Dendritic cell treated with granulocyte-macrophage colony-stimulating factor and Interleukin-4, amounts not matched to agents 40 ng/mL and 50 ng/mL, for 4 days (primary cell): Measurements from ENCODE around the gene ADGRG3.

ENCODE experiments used
- H3K27ac Mint-ChIP-seq: one replicate; pipeline ENCODE4 v1.8.0; 2022; ENCODE audit warnings: mild to moderate bottlenecking, mixed read lengths
- H3K27me3 Mint-ChIP-seq: one replicate; pipeline ENCODE4 v1.8.0; 2022; ENCODE audit warnings: mild to moderate bottlenecking, mixed read lengths
- H3K36me3 Mint-ChIP-seq: one replicate; pipeline ENCODE4 v1.8.0; 2022; ENCODE audit warnings: low read depth, mixed read lengths
- H3K4me1 Mint-ChIP-seq: one replicate; pipeline ENCODE4 v1.8.0; 2022; ENCODE audit warnings: low read depth, mixed read lengths
- H3K4me3 Mint-ChIP-seq: one replicate; pipeline ENCODE4 v1.8.0; 2022; ENCODE audit warnings: mild to moderate bottlenecking, moderate library complexity, mixed read lengths
- H3K9me3 Mint-ChIP-seq: one replicate; pipeline ENCODE4 v1.8.0; 2022; ENCODE audit warnings: mixed read lengths
- intact Hi-C: fragments of 100-400 bp; cut with micrococcal nuclease; formaldehyde crosslinking; loops from one replicate; pipeline ENCODE4 v1.15.0; 2022

The ADGRG3 gene

GRCh38 chr16:57658878-57659674 is 9.0 kb upstream of the ADGRG3 start:
- Mint-ChIP-seq H3K9me3 (no peaks in the 10 kb centered on the region), H3K4me3 (no peak overlapping the region), H3K27me3 (peaks cover 17% of the 10 kb centered on the region), H3K4me1 (no peaks in the 10 kb centered on the region), H3K27ac (no peak overlapping the region), H3K36me3 (no peaks in the 10 kb centered on the region)
- intact Hi-C loops, result no loop called here

GRCh38 chr16:57660715-57661463 is 7.2 kb upstream of the ADGRG3 start:
- intact Hi-C loops, result no loop called here
- Mint-ChIP-seq H3K9me3 (no peaks in the 10 kb centered on the region), H3K27ac (no peak overlapping the region), H3K4me3 (no peak overlapping the region), H3K36me3 (no peaks in the 10 kb centered on the region), H3K4me1 (no peaks in the 10 kb centered on the region), H3K27me3 (peaks cover 9% of the 10 kb centered on the region)

GRCh38 chr16:57661510-57661909 is 6.6 kb upstream of the ADGRG3 start:
- peaks cover 7% of the 10 kb centered on the region for H3K27me3 Mint-ChIP-seq
- H3K27ac Mint-ChIP-seq, result no peak overlapping the region
- H3K4me3 Mint-ChIP-seq, result no peak overlapping the region
- H3K4me1 Mint-ChIP-seq, result no peaks in the 10 kb centered on the region
- H3K36me3 Mint-ChIP-seq, result no peaks in the 10 kb centered on the region
- H3K9me3 Mint-ChIP-seq, result no peaks in the 10 kb centered on the region
- intact Hi-C loops, result no loop called here

- H3K4me3 Mint-ChIP-seq, result no peak overlapping the region
- no peaks in the 10 kb centered on the region for H3K36me3 Mint-ChIP-seq
- peaks cover 7% of the 10 kb centered on the region for H3K27me3 Mint-ChIP-seq
- H3K9me3 Mint-ChIP-seq, result no peaks in the 10 kb centered on the region
- intact Hi-C loops, result no loop called here
- H3K27ac Mint-ChIP-seq, result no peak overlapping the region
- H3K4me1 Mint-ChIP-seq, result peaks cover 6% of the 10 kb centered on the region
Observed at GRCh38 chr16:57661936-57662906, 5.9 kb upstream of the ADGRG3 start.

GRCh38 chr16:57663436-57663835 is 4.7 kb upstream of the ADGRG3 start:
- no peaks in the 10 kb centered on the region for H3K9me3 Mint-ChIP-seq
- no peaks in the 10 kb centered on the region for H3K36me3 Mint-ChIP-seq
- intact Hi-C loops, result no loop called here
- H3K27me3 Mint-ChIP-seq, result peaks cover 6% of the 10 kb centered on the region
- peaks cover 18% of the 10 kb centered on the region for H3K4me1 Mint-ChIP-seq
- no peak overlapping the region for H3K27ac Mint-ChIP-seq
- no peak overlapping the region for H3K4me3 Mint-ChIP-seq

GRCh38 chr16:57663917-57664661 is 4.0 kb upstream of the ADGRG3 start:
- intact Hi-C loops, result no loop called here
- Mint-ChIP-seq H3K36me3 (no peaks in the 10 kb centered on the region), H3K4me3 (no peak overlapping the region), H3K9me3 (no peaks in the 10 kb centered on the region), H3K4me1 (peaks cover 25% of the 10 kb centered on the region), H3K27me3 (peaks cover 10% of the 10 kb centered on the region), H3K27ac (no peak overlapping the region)

- Mint-ChIP-seq H3K4me3 (no peak overlapping the region), H3K4me1 (peaks cover 30% of the 10 kb centered on the region), H3K27ac (no peak overlapping the region), H3K27me3 (peaks cover 12% of the 10 kb centered on the region), H3K9me3 (no peaks in the 10 kb centered on the region), H3K36me3 (no peaks in the 10 kb centered on the region)
- intact Hi-C loops, result no loop called here
Observed at GRCh38 chr16:57664662-57665025, 3.5 kb upstream of the ADGRG3 start.

- Mint-ChIP-seq H3K27me3 (peaks cover 13% of the 10 kb centered on the region), H3K9me3 (no peaks in the 10 kb centered on the region), H3K4me3 (no peak overlapping the region), H3K27ac (no peak overlapping the region), H3K4me1 (peaks cover 38% of the 10 kb centered on the region), H3K36me3 (no peaks in the 10 kb centered on the region)
- intact Hi-C loops, result no loop called here
Observed at GRCh38 chr16:57665541-57665940, 2.6 kb upstream of the ADGRG3 start.

GRCh38 chr16:57666353-57667047 is 1.6 kb upstream of the ADGRG3 start:
- no peak overlapping the region for H3K4me3 Mint-ChIP-seq
- H3K4me1 Mint-ChIP-seq, result peaks cover 38% of the 10 kb centered on the region
- H3K27ac Mint-ChIP-seq, result no peak overlapping the region
- intact Hi-C loops, result no loop called here
- peaks cover 13% of the 10 kb centered on the region for H3K27me3 Mint-ChIP-seq
- H3K9me3 Mint-ChIP-seq, result no peaks in the 10 kb centered on the region
- H3K36me3 Mint-ChIP-seq, result no peaks in the 10 kb centered on the region

GRCh38 chr16:57667048-57667525 is 1.0 kb upstream of the ADGRG3 start:
- H3K9me3 Mint-ChIP-seq, result no peaks in the 10 kb centered on the region
- H3K27me3 Mint-ChIP-seq, result peaks cover 13% of the 10 kb centered on the region
- intact Hi-C loops, result no loop called here
- H3K27ac Mint-ChIP-seq, result no peak overlapping the region
- no peaks in the 10 kb centered on the region for H3K36me3 Mint-ChIP-seq
- peaks cover 38% of the 10 kb centered on the region for H3K4me1 Mint-ChIP-seq
- H3K4me3 Mint-ChIP-seq, result no peak overlapping the region

GRCh38 chr16:57667526-57668262 is 412 bp upstream of the ADGRG3 start:
- H3K4me1 Mint-ChIP-seq, result peaks cover 38% of the 10 kb centered on the region

More at GRCh38 chr16:57667526-57668262, 412 bp upstream of the ADGRG3 start:
- H3K4me3 Mint-ChIP-seq, result no peak overlapping the region
- peaks cover 13% of the 10 kb centered on the region for H3K27me3 Mint-ChIP-seq
- intact Hi-C loops, result no loop called here
- H3K27ac Mint-ChIP-seq, result no peak overlapping the region
- no peaks in the 10 kb centered on the region for H3K36me3 Mint-ChIP-seq
- no peaks in the 10 kb centered on the region for H3K9me3 Mint-ChIP-seq
